ENCODE measurements around the gene KRT8. TPM values are rescaled to one million over a fixed set of nuclear protein-coding genes. Genes with fewer than 3 reads are reported as not detected.

Gene KRT8
- polyA plus RNA-seq, 1 donor from 2014 or later: 0.46 TPM

- TF ChIP-seq EP300 (conservative IDR thresholded peaks at IDR 0.05; ENCODE audit: poor library complexity, severe bottlenecking): no peak
- H3K4me2 ChIP-seq (ENCODE audit: low read length): no peak overlapping the region
Measured at GRCh38 chr12:52920937-52921336, 16.1 kb upstream of the KRT8 start.

GRCh38 chr12:52918784-52919183 is 13.9 kb upstream of the KRT8 start:
- no peak overlapping the region for H3K4me2 ChIP-seq (ENCODE audit: low read length)
- H3K27ac ChIP-seq (ENCODE audit: low read length): no peak overlapping the region
- H3K9me3 ChIP-seq (ENCODE audit: low read length): no peaks in the 10 kb centered on the region
- no peaks in the 10 kb centered on the region for H3K27me3 ChIP-seq (ENCODE audit: insufficient read depth, low read depth, low read length)
- H3K79me2 ChIP-seq (replicated peaks; ENCODE audit: insufficient read depth, low read length): no peaks in the 10 kb centered on the region
- no peak overlapping the region for H2AFZ ChIP-seq (ENCODE audit: low read depth, low read length)
- no peaks in the 10 kb centered on the region for H3K9me2 ChIP-seq (ENCODE audit: insufficient read depth, low read length)
- TF ChIP-seq RAD21 (conservative IDR thresholded peaks at IDR 0.05) (no peak), EP300 (conservative IDR thresholded peaks at IDR 0.05; ENCODE audit: poor library complexity, severe bottlenecking) (no peak), SMC3 (conservative IDR thresholded peaks at IDR 0.05; ENCODE audit: poor library complexity) (no peak), REST (IDR thresholded peaks at IDR 0.05; ENCODE audit: borderline replicate concordance) (no peak), POLR2AphosphoS5 (IDR thresholded peaks at IDR 0.05) (no peak), TAF1 (IDR thresholded peaks at IDR 0.05; ENCODE audit: low read depth) (no peak), MXI1 (conservative IDR thresholded peaks at IDR 0.05; ENCODE audit: poor library complexity, severe bottlenecking) (no peak), CTCF (IDR thresholded peaks at IDR 0.05; ENCODE audit: poor library complexity, severe bottlenecking) (no peak), EZH2 (IDR thresholded peaks at IDR 0.05; ENCODE audit: borderline replicate concordance, insufficient read depth, low read length, poor library complexity, severe bottlenecking) (no peak)
- no peaks in the 10 kb centered on the region for H3F3A ChIP-seq (ENCODE audit: insufficient read depth, low read length, poor library complexity, severe bottlenecking)
- H3K36me3 ChIP-seq (ENCODE audit: insufficient read depth, low read length): no peaks in the 10 kb centered on the region
- H3K9ac ChIP-seq (ENCODE audit: low read length): no peak overlapping the region
- no peak overlapping the region for H3K4me3 ChIP-seq (ENCODE audit: low read length)
- no peaks in the 10 kb centered on the region for H4K20me1 ChIP-seq (ENCODE audit: insufficient read depth)

More at GRCh38 chr12:52920937-52921336, 16.1 kb upstream of the KRT8 start:
- Histone ChIP-seq H3K27me3 (ENCODE audit: insufficient read depth, low read depth, low read length) (no peaks in the 10 kb centered on the region), H3F3A (ENCODE audit: insufficient read depth, low read length, poor library complexity, severe bottlenecking) (no peaks in the 10 kb centered on the region), H3K79me2 (replicated peaks; ENCODE audit: insufficient read depth, low read length) (no peaks in the 10 kb centered on the region), H3K36me3 (ENCODE audit: insufficient read depth, low read length) (no peaks in the 10 kb centered on the region), H3K27ac (ENCODE audit: low read length) (no peak overlapping the region), H3K4me3 (ENCODE audit: low read length) (no peak overlapping the region), H2AFZ (ENCODE audit: low read depth, low read length) (no peak overlapping the region), H3K9ac (ENCODE audit: low read length) (no peak overlapping the region), H3K9me2 (ENCODE audit: insufficient read depth, low read length) (no peaks in the 10 kb centered on the region), H4K20me1 (ENCODE audit: insufficient read depth) (no peaks in the 10 kb centered on the region), H3K9me3 (ENCODE audit: low read length) (no peaks in the 10 kb centered on the region)

- Histone ChIP-seq H3K27ac (ENCODE audit: low read length) (no peak overlapping the region), H3K9ac (ENCODE audit: low read length) (no peak overlapping the region), H3K27me3 (ENCODE audit: insufficient read depth, low read depth, low read length) (no peaks in the 10 kb centered on the region), H3K4me2 (ENCODE audit: low read length) (no peak overlapping the region), H4K20me1 (ENCODE audit: insufficient read depth) (no peaks in the 10 kb centered on the region), H3K36me3 (ENCODE audit: insufficient read depth, low read length) (no peaks in the 10 kb centered on the region), H3F3A (ENCODE audit: insufficient read depth, low read length, poor library complexity, severe bottlenecking) (no peaks in the 10 kb centered on the region), H3K79me2 (replicated peaks; ENCODE audit: insufficient read depth, low read length) (no peaks in the 10 kb centered on the region), H2AFZ (ENCODE audit: low read depth, low read length) (no peak overlapping the region), H3K9me3 (ENCODE audit: low read length) (no peaks in the 10 kb centered on the region), H3K9me2 (ENCODE audit: insufficient read depth, low read length) (no peaks in the 10 kb centered on the region), H3K4me3 (ENCODE audit: low read length) (no peak overlapping the region)
- TF ChIP-seq MXI1 (conservative IDR thresholded peaks at IDR 0.05; ENCODE audit: poor library complexity, severe bottlenecking) (no peak), EZH2 (IDR thresholded peaks at IDR 0.05; ENCODE audit: borderline replicate concordance, insufficient read depth, low read length, poor library complexity, severe bottlenecking) (no peak), CTCF (IDR thresholded peaks at IDR 0.05; ENCODE audit: poor library complexity, severe bottlenecking) (no peak), TAF1 (IDR thresholded peaks at IDR 0.05; ENCODE audit: low read depth) (no peak), RAD21 (conservative IDR thresholded peaks at IDR 0.05) (no peak), EP300 (conservative IDR thresholded peaks at IDR 0.05; ENCODE audit: poor library complexity, severe bottlenecking) (no peak), POLR2AphosphoS5 (IDR thresholded peaks at IDR 0.05) (no peak), SMC3 (conservative IDR thresholded peaks at IDR 0.05; ENCODE audit: poor library complexity) (no peak), REST (IDR thresholded peaks at IDR 0.05; ENCODE audit: borderline replicate concordance) (no peak)
Measured at GRCh38 chr12:52918351-52918750, 13.5 kb upstream of the KRT8 start.
